Frontal cortex (tissue), 4 donors: Measurements from ENCODE around the gene OPN1LW. TPM values are rescaled to one million over a fixed set of nuclear protein-coding genes. Genes with fewer than 3 reads are reported as not detected.
"Not testable (repeated sequence)": the region's sequence is repeated elsewhere in the genome, so short reads cannot be mapped to it uniquely, and the experiment has no call there.

ENCODE experiments used
- DNase-seq, 2 donors: peaks; one replicate each; pipeline ENCODE4 v3.0.0; 2012; ENCODE audit warnings: low spot score in 2 of 2
- FAIRE-seq: peaks from 2 replicates; lab custom pipeline; 2012; peaks lifted over from hg19 to GRCh38; lab: Jason Lieb, UNC
- total RNA-seq: library from RNA; depleted of rRNA; stranded (reverse); fragments of >200 nt; gene quantifications from one replicate; pipeline ENCODE4 v1.2.3, GENCODE V29; 2014
- donor health status: control.
- donor health status: control.
- donor health status: control.

OPN1LW gene
- total RNA-seq: not detected

DNA sequence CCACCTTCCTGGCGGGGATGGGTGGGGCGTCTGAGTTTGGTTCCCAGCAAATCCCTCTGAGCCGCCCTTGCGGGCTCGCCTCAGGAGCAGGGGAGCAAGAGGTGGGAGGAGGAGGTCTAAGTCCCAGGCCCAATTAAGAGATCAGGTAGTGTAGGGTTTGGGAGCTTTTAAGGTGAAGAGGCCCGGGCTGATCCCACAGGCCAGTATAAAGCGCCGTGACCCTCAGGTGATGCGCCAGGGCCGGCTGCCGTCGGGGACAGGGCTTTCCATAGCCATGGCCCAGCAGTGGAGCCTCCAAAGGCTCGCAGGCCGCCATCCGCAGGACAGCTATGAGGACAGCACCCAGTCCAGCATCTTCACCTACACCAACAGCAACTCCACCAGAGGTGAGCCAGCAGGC lies at the start of gene OPN1LW:
OPN1LW (plus strand) TSS at position 234 of the 400 bp plus-strand sequence; CDS start at position 275, 41 bp downstream.
- not testable (repeated sequence) for FAIRE-seq, DNase-seq

DNA sequence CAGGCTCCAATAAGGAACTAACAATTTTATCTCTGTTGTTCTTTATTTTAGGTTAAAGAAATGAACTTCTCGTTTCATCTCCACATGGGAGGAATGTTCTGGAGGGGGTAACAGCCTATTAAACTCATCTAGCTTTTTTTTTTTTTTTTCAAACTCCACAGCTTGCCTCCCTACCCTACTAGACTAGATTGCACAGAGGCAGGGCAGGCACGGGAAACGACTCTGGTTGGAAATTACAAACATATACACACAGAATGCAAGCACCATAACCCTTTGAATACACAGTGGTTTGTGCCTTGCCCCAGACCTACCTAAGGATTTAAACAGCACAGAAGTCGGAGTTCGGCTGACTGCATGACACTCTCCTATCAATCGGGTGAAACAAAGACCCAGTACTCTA lies 49.2 kb upstream of the OPN1LW start:
- no peak for DNase-seq
- no peak for FAIRE-seq

DNA sequence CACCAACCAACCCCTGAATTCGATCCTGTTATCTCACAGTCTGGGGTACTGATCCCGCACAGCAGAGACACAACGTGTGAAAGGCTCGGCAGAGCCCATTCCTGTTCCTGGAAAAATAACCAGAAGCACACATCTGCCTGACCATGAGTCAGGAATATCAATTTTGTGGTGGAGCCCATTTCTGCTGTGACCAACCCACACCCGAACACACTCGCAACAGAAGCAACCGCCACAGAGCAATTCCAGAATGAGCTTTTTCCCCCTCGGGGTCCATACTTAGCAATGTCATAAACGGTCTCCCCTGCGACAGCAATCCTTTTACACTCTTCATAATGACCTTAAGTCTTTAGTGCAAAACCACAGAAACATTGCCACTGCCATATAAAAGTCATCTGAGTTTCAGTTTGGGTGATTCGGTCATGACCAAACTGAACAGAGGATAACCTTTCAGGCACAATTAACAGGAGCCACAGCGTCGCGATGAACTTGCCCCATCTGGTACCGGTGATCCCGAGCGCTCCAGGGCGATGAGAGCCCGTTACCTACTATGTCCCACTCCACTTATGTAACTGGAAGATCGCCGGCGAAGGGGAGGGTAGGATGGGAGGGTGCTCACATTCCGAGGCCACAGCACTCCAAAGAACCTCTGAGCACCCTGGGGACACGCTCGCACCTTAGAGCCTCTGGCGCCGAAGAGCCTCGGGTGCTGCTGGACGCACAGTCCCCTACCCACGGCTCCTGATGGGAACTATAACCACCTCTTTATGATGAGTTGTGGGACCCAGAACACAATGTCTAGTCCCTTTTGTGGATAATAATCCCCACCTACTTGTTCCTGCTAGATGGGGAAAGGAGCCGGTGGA lies 47.7 kb upstream of the OPN1LW start:
- FAIRE-seq (no peak), DNase-seq (no peak)

DNA sequence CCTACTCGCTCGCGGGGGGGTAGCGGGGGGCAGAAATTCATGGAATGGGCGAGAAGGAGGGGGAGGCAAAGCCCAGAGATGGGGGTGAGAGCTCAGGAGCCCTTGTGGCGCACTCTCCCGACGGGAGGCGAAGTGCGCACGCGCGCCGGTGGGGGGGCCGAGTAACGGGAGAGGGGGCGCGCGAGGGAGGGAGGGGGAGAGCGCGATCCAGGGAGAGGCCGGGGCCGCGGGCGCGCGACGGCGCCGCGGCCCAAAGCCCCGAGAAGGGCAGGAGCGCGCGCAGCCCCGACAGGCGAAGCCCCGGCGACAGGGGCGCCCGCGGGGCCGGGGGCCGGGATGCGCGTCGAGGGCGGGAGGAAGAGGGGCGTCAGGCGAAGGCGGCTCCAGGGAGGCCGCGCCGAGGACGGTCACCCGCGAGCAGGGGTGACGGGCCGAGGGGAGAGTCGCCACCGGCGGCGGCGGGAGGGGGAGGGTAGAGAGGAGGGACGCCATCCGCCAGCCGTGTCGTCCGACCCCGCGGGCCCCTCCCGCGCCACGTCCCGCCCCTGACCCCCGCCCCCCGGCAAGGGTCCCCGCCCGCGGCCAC lies 46.9 kb upstream of the OPN1LW start:
- FAIRE-seq: no peak
- DNase-seq: peak; percentile 67 to 74

DNA sequence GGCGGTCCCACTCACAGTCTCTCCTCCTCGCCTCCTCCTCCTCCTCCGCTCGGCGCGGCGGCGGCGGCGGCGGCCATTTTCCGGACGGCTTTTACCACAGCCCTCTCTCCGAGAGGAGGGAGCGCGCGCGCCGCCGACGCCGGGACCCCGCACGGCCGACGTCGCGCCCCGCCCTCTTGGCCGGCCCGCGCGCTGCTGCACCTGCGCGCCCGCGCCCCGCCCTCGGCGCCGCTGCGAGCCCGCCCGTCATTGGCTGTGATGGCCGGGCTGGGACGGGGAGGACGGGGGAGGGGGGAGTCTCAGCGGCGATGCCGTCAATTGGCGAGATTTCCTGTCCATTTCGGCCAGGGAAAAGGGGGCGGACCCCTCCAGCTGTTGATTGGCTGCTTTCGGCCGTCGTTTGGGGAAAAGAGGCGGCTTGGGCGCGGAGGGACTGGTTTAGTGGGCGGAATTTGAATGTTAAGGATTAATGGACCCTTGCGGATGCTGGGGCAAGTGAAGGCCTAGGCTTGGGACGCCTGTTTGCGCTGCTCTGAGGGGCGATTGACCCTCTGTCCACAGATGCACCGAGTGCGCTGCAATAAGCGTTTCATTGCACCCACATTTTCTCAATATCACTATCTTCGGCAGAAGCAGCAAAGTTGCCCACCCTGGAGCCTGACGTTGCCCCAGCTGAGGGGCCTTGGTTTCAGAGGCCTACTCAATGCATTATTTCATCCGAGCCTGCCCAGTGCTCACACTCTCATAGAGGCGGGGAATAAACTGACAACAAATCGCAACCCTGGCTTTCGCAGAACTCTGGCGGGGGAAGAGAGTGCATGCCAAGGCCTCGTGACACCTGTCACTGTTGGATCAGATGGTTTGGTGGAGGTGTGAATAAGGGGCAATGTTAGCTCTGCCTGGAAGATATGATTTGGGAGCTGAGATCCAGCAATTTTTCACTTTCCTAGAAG lies 46.2 kb upstream of the OPN1LW start, which contains the start of gene MECP2:
MECP2 (minus strand) TSS at position 129 of the 953 bp plus-strand sequence.
- no peak for FAIRE-seq
- peak; percentile 86 to 88 for DNase-seq

DNA sequence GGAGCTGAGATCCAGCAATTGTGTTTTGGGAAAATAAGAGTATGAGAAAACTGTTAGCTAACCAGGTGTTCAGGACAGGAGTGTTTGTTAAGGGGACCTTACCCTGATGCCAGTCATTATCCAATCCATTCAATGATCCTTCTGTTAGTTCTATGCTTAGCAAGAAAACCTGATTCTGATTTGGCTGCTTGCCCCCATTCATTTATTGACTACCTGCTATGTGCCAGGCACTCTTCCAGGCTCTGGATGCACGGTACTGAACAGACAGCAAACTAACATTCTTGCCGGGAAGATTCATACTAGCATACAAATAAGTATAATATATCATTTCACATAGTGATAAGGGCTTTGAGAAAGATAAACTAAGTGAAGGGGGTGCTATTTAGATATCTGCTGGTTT lies 45.5 kb upstream of the OPN1LW start:
- FAIRE-seq: no peak
- no peak for DNase-seq

DNA sequence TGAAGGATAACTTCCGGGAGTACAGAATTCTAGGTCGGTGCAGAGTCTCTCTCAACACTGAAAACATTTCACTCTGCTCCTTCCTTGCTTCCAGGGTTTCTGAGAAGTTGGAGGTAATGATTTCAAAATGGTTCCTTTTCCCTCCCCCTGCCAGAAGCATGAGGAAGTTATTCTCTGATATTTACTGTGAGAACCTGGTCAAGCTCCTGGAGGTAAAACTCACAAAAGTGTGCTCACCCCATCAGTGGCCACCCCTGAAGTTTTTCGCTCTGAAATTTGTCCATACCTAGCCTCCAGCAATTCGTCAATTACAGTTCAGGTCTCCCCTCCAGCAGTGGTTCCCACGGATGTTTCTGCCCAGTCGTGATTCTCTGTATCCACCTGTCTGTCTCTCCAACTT lies 30.3 kb upstream of the OPN1LW start:
- FAIRE-seq (no peak), DNase-seq (no peak)

DNA sequence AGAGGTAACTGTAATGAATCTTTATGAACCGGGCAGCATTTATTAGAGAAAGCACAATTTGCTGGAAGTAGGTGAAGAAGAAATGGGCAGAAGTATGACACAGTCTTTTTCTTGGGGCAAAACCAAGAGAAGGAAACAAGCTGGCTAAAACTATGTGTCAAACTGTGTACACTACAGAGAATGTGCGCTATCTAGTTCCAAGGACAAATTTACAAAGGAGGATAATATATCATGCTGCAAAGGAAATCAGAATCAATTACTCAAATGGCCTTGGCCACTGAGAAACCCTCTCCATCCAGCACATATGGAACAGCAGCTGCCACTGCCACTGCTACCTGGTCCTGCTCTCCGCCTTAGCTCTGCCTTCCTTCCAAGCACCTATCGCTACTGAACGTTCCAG lies 29.4 kb upstream of the OPN1LW start:
- FAIRE-seq: no peak
- no peak for DNase-seq

DNA sequence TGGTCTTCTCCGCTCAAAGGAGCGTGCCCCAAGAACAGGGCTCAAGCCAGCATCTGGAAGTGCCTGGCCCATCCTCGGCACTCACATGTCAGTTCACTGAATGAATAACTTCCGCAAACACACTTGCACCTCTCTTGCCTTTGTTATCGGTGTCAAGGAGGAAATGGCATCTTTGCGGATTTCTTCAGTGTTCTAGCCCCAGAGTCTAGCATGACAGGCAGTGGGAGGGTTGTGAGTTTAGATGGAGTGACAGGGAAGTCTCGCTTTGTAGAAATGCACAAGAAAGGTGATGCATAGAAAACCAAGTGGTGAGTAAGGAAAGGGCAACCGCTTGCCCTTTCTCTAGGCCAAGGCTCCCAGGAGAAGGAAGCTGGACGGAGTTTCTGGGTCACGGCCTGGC lies 29.0 kb upstream of the OPN1LW start:
- FAIRE-seq (no peak), DNase-seq (no peak)

DNA sequence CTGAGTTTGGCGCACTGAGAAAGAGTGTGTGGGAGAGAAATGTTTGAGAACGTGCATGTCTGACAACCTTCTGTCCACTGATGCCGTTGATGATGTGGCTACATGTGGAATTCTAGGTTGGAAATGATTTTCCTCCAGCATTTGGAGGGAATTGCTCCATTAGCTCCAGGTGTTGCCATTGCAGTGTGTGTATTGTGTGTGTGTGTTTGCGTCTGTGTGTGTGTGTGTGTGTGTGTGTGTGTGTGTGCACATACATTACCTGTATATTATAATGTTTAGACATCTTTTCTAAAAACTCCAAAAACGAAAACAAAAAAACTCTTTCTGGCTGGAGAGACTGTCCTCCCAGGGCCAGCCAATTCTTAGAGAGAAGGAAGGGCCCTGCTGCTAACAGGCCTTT lies 28.3 kb upstream of the OPN1LW start:
- DNase-seq: no peak
- FAIRE-seq: no peak

DNA sequence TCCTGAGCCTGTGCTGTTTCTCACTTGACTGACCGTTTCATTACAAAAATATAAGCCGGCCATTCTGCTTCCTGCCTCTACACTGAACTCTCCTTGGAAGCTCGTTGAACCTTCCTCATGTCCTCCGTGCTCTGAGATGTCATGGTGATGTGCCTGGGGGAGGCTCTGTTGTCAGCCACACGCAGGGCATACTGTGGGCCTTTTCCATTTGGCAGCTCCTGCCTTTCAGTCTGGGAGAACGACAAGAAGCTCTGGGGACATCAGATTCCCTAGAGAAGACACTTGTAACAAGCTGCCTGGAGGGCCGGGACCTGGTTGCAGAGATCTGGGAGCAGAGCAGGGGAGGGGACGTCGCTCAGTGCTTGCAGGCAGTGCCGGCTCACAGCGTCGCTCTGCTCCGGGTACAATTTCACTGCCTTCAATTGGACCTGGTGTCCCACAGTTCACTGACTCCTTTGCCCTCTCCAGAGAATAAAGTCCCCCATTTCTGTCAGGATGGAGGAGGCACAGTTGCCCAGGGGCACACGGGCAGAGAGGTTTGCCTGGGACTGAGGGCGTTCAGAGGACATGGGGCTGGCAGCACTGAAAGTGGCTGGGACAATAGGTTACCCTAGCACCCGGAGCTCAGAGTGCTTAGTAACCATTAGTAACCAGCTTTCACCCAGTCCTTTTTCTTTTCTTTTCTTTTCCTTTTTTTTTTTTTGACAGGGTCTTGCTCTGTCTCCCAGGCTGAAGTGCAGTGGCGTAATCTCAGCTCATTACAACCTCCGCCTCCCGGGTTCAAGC lies 27.4 kb upstream of the OPN1LW start:
- DNase-seq (no peak), FAIRE-seq (no peak)

DNA sequence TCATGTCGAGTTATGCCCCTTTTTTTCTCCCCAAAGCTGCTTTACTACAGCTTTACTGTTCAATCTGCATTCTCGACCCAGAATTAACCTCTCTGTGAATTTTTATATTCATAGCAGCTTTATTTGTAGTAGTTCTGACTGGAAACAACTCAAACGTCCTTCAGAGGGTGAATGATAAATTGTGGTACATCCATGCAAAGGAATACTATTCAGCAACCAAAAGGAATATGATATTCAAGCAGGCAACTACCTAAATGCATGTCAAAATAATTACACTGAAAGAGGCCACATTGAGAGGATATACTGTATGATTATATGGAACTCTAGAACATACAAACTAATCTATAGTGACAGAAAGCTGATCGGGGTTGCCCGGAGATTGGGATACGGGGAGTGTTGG lies 26.5 kb upstream of the OPN1LW start:
- FAIRE-seq: no peak
- no peak for DNase-seq

DNA sequence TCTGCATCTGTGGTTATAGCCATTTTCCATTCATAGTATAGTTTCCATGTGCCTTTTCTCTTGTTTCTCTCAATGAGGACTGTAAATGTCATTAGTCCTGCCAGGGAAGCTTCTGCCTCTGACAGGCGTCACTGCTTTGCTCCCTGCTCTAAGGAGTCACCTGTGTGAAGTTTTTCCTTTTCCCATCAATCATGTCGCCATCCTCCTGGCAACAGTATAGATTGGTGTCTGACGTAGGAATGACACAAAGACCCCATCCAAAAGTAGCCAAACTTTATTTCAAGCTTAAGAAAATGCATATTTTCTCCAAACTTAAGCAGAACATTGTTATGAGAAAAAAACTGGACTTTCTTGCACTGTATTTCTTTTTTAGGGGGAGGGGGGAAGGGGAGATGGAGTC lies 23.5 kb upstream of the OPN1LW start:
- FAIRE-seq (no peak), DNase-seq (no peak)

DNA sequence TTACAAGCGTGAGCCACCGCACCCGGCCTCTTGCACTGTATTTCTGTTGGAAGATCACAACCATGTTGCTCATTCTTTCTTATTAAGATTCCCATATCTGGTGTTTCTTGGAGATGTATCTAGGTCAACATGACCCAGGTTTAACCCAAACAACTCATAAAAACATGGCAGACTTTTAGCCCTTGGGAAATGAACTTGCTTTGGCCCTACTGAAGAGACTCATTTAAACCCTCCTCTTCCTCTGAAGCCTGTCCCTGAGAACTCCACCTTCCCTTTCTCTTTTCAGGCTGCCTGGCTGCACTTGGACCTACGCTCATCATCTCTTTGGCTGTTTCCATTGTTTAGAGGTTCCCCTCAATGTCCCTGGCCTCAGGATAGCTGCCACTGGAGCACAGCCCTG lies 22.8 kb upstream of the OPN1LW start:
- FAIRE-seq (no peak), DNase-seq (no peak)

DNA sequence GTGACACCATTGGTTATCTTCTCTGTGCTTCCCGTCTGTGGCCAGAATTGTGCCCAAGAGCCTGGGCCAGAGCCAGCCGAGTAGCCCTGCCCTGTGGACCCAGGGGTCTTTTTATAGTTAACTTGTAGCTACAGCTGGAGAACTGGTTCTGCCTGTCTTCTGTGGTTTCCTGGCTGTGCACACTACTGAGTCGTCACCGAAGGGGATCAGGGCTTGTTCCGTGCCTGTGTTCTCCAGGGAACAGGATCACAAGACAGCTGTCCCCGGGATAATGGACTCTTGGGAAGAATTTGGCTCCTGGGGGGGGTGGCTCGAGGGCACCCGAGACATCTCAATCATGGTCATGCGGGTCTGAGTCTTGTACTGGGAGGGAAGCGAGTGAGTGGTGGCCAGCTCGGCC lies 22.1 kb upstream of the OPN1LW start:
- DNase-seq: no peak

DNA sequence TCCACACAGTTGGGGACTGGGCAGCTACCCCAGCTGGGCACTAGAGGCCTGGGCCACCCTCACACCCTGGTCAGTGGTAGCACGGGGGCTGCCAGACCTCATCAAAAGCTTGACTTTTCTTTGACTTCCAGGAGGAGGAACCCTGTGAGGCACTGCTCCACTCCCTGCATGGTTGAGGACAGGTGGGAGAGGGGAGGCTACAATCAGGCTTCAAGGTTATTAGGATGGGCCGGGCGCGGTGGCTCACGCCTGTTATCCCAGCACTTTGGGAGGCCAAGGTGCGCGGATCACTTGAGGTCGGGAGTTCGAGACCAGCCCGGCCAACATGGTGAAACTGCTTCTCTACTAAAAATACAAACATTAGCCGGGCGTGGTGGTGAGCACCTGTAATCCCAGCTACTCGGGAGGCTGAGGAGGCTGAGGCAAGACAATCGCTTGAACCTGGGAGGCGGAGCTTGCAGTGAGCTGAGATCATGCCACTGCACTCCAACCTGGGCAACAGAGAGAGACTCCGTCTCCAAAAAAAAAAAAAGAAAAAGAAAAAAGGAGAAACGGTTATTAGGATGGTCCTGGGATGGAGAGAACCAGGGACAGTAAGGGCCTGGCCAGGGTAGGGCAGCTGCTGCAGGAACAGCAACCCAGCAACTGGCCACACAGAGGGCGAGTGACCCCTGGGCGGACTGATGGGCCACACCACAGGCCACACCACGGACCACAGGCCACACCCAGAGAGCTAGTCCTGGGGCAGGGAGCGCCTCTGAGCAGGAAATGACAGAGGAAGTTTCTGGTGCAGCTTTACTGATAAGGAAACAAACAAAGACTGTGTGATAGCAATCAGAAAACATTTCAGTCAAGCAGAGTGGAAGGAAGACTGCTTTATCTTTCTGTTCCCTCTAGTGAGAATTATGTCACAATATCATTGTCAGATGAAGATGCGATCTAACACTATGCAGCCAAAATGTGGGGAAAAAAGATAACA lies 20.5 kb upstream of the OPN1LW start:
- no peak for FAIRE-seq

More for the DNA sequence above, 22.1 kb upstream of the OPN1LW start:
- no peak for FAIRE-seq

DNA sequence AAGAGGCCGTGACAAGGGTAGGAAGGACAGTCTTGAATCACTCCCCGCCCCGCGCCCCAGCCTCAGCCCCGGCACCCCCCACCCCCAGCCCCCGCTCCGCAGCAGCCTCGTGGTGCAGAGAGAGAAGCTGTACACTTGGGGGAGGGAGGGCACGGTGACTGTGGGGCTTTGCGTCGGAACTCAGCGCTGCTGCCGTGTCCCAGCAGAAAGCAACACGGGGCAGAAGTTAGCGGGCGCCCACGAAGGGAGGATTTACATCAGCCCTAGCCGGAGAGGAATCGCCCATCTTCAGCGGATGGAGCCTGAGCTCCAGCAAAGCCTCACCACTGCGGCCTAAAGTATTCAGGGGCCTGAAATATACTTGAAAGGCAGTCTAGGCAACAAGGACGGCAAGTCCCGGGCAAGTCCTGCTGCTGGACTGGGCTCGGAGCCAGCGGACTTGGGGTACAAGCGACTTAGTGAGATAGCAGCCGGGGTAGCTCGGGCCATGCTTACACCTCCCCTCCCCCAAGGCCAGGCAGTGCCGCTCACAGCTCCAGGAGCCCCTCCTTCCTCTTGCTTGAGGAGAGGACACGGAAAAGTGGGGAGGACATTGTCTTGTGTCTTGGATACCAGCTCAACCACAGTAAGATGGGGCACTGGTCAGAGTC lies 18.5 kb upstream of the OPN1LW start:
- FAIRE-seq: no peak
- DNase-seq: no peak

More for the DNA sequence above, 20.5 kb upstream of the OPN1LW start:
- DNase-seq: no peak

DNA sequence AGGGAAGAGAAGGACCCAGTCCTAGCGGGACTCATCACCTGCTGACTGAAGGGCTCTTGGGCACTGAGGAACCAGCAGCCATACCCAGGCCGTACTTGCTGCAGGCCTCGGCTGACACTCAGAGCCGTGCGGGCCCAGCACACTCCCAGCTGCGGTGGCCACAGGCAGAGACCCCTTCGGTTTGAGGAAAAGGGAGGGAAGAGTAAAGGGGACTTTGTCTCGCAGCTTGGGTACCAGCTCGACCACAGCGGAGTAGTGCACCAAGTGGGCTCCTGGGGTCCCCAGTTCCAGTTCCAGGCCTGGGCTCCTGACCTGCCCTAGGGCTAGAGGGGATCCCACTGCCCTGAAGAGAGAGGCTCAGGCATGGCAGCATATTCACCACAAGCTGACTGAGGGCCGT lies 17.9 kb upstream of the OPN1LW start:
- no peak for DNase-seq
- FAIRE-seq: no peak
